NCI-H146 (cell line): ENCODE measurements around the gene CA11.
"Not testable (repeated sequence)": the region's sequence is repeated elsewhere in the genome, so short reads cannot be mapped to it uniquely, and the experiment has no call there.

Source experiments
- DNase-seq: peaks from one replicate; lab custom pipeline; 2025; lab: John Stamatoyannopoulos, UW

The CA11 gene

DNA sequence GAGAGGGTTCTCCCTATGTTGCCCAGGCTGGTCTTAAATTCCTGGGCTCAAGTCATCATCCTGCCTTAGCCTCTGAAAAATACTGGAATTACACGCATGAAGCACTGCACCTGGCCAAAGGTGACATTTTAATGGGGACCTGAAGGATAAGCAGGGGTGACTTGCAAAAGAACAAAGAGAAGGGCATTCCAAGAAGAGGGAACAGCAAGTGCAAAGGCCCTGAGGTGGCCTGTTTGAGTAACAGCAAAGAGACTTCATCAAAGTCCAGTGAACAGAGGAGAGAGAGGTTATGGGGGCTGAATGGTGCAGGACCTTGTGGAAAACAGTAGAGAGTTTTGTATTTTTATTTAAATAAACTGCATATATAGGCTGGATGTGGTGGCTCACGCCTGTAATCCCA, 4.1 kb downstream of the CA11 start:
- no peak for DNase-seq

- DNase-seq, result no peak
These were observed 6.3 kb downstream of the CA11 start for GRCh38 chr19:48639483-48640375.

DNA sequence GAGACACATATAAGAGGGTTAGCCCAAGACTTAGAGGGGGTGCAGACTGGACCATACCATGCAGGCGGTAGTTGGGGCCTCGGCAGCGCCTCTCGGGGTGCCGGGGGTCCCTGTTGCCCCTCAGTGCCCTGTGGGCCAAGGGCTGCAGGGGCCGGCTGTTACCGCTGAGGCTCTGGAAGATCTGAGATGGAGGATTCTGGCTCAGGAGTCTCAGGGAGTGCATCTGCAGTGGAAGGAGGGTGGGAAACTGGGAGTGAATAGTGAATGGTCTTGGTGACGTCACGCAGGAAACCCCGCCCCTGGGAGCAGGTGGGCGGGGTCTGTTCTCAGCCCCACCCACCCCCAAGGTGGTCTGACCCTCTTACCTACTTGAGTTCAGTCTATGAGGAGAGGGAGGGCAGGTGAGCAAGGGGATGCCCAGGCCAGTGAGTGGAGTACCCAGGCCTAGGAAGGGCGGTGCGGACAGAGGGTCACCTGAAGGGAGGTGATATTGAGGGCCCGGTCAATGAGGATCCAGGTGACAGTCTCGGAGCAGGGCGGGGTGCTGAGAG, 7.1 kb downstream of the CA11 start:
- DNase-seq, result no peak

DNA sequence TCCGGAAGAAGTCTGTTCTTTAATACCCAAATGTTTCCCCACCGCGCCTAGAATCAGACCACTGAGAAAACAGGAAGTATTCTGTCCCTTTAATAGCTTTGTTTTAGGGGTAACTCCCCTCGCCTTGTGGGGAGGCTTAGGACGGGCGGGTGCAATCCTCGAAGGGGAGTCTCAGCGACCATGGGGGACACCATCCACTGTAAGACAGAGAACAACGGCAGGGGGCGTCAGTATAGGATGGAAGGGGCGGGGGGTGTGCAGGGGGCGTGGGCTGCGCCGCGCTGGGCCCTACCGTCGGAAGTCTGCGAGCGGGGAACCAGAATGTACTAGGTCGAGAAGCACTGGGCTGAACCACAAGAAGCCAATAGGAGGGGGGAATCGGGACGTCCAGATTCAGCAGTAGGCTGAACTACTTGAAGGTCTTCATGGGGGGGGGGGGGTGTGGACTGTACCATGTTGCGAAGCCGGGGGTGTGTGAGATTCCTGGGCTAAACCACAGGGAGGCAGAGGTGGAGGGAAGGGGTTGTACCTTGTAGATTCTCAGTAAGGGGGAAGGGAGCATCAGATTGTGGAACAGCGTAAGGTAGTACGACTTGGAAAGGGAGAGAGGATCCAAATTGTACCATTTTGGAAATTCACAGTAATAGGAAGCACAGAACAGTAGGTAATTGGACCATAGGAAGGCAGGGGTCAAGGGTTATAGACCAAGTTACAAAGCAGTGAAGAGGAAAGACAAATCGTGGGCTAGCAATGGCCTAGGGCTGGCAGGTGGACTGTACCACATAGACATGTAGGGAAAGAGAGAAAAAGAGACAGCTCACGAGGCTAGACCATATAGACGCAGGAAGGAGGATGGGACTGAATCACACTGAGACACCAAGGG, 7.8 kb downstream of the CA11 start:
- peak; percentile 90 for DNase-seq

GRCh38 chr19:48637449-48637947, 8.5 kb downstream of the CA11 start:
- peak; percentile 100 for DNase-seq

- DNase-seq, result peak; percentile 74
These were observed 9.0 kb downstream of the CA11 start, which contains the start of gene DBP for GRCh38 chr19:48636859-48637448. DBP (minus strand) TSS chr19:48637379; CDS start chr19:48636994, 385 bp downstream.

DNA sequence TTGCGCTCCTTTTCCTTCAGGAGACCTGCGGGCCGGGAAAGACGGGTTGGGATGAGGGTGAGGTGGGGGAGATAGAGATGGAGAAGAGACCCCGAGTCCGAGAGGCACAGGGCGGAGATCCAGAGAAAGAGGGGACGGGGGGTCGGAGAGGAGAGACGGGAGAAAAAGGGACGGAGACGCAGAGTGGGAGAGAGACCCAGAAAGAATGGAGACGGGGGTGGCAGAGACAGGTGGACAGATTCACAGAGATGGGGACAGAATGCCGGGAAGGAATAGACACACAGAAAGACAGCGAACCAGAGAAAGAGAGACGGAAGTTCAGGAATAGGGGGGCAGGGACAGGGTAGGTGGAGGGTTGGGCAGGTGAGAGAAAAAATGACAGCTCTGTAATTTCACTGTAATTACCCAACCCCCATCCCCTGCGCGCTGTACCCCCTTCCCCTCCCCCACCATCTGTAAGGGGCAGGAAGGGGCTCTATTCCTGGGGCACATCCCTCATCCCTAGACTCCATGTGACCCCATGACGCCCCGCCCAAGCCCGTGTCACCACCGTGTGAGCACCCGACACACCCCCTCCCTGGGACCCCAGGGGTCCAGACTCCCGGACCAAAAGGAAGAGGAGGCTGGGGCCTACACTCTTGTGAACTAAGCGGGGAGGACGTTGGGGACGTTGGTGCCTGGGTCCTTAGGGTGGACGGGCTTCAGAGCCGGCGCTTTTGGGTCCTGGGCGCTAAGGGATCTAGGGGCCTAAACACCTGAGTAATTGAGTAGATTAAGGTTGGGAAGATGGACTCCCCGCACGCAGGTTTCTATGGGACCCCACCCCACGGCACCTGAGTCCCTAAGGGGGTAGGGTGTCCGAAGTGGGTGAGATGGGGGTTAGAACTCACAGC, 9.8 kb downstream of the CA11 start:
- DNase-seq, result peak; percentile 37

GRCh38 chr19:48635263-48635965, 10.6 kb downstream of the CA11 start:
- DNase-seq, result peak; percentile 80

GRCh38 chr19:48634424-48635262, 11.3 kb downstream of the CA11 start:
- DNase-seq, result peak; percentile 98

GRCh38 chr19:48634036-48634342, 12.0 kb downstream of the CA11 start:
- DNase-seq, result no peak

DNA sequence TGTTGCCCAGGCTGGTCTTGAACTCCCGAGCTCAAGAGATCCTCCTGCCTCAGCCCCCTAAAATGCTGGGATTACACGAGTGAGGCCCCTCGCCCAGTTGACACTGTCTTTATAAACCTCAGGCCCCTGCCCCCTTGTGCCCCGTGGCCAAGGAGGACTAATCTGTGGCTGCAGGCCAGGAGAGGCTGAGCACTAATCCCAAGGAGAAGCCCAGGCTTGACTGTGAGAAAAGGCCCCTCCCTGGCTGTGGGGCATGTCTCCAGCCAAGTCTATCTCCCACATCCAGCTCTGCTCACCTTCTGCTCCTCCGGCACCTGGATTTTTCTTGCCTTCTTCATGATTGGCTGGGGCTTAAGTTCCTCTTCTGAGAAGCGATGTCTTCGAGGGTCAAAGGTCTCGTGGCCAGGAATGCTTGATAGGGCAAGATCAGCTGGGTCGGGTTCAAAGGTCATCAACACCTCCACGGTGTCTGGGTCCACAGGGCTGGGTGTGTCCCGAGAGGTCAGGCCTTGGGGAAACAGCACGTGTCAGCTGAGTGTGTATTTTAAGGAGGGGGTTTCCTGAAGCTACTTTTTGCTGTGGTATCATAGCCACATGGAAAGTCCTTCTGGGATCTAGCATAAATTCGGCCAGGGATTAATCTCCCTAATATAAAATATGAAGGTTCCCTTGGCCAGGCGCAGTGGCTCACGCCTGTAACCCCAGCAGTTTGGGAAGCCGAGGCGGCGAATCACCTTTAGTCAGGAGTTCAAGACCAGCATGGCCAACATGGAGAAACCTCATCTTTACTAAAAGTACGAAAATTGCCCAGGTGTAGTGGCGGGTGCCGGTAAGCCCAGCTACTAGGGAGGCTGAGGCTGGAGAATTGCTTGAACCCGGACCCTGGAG, 12.6 kb downstream of the CA11 start:
- no peak for DNase-seq

GRCh38 chr19:48632692-48633147, 13.3 kb downstream of the CA11 start:
- no peak for DNase-seq

- DNase-seq, result not testable (repeated sequence)
These were observed 13.7 kb downstream of the CA11 start for GRCh38 chr19:48632286-48632685.

DNA sequence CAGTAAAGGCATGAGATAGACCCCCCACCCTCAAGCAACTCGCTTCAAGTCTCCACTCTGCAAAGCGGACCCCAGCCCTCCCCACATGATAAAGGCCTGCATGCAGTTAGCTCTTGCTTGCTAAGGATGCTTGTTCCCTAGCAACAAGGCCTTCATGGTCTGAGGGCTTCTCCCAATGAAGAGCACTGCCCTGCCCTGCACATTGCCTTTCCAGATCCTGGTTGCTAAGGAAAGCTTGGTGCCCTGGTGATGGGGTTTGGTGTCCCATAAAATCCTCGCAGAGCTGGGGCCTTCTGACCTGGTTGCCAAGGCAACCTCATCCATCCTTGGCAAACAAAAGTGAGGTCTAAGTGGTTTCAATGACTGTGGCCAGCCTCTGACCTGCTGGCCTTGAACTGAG, 14.8 kb downstream of the CA11 start:
- DNase-seq, result no peak

DNA sequence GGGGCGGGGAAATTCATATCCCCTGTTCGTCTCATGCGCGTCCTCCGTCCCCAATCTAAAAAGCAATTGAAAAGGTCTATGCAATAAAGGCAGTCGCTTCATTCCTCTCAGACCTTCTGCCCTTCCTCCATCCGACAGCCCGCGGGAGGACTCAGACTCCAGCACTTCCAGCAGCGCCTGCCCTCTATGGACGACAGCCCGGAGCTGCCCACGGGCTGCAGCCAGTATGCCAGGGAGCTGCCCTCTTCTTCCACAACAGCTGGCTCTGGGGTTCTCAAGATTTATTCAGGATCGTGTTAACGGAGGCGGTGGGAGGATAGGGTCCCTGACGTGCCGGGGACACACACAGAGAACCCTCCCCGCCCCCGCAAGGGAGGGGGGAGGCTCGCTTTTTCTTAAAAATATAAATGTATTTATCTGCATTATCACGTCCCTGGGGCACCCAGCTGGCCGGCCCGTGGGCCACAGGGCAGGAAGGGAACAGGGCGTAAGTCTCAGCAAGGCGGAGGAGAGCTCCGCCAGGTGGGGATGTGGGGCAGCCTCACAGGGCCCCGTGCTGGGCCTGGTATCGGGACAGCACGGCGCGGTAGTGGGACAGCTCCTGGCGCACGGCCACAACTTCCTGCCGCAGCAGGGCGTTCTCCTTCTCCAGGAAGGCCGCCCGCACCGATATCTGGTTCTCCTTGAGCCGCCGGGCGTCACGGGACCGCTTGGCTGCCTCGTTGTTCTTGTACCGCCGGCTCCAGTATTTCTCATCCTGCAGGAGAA, 15.5 kb downstream of the CA11 start:
- DNase-seq, result peak; percentile 52

- DNase-seq, result peak; percentile 52
These were observed 16.2 kb downstream of the CA11 start for GRCh38 chr19:48629599-48630295.

DNA sequence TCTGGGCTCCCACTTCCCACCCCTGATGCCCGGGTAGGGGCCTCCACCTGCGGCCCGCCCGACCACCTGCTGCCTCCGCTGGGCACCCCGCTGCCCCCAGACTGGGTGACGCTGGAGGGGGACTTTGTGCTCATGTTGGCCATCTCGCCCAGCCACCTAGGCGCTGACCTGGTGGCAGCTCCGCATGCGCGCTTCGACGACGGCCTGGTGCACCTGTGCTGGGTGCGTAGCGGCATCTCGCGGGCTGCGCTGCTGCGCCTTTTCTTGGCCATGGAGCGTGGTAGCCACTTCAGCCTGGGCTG, 16.7 kb downstream of the CA11 start:
- no peak for DNase-seq
